ENCODE results near the gene DZIP1L. TPM values are rescaled to one million over a fixed set of nuclear protein-coding genes. Genes with fewer than 3 reads are reported as not detected.

DZIP1L gene
- total RNA-seq, 1 donor from 2014 or later, result 26.6 TPM

- peak overlapping the region; percentile 12 for H3K27ac Mint-ChIP-seq (ENCODE audit: unreplicated experiment)
- H3K4me1 Mint-ChIP-seq, result peaks cover 8% of the 10 kb centered on the region
- no peaks in the 10 kb centered on the region for H3K9me3 Mint-ChIP-seq
- H3K27me3 Mint-ChIP-seq (ENCODE audit: low read depth), result no peaks in the 10 kb centered on the region
- peaks cover 22% of the 10 kb centered on the region for H3K36me3 Mint-ChIP-seq (ENCODE audit: low read depth)
- TF ChIP-seq CTCF (conservative IDR thresholded peaks at IDR 0.05), result no peak
- DNase-seq (ENCODE audit: low read depth, low spot score), result no peak
- H3K4me3 Mint-ChIP-seq, result no peak overlapping the region
These were observed 66.1 kb downstream of the DZIP1L start for GRCh38 chr3:138049157-138049919.

DNA sequence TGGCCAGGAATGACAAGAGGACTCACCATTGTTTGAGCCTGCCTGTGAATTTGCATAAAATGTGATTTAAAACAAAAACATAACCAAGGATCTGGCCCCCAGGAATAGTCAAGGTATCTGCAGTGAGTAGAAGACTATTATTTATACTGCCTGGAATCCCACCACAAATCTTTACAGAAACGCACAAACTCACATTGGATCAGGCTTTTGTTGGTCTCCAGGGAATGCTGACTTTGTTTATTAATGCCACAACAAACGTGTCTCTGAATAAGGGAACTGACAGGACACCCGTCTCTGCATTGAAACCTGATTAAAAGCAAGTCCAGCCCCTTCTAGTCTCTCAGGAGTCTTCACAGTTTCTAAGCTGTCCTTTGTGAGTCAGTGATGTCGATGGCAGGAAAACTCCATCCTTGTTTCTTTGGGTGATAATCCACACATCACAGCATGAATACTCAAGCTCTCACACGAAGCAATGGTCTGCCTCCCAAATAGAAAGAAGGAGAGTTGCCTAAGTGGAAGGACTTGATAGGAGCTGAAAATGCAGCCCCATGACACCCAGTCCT lies 67.7 kb downstream of the DZIP1L start:
- no peak overlapping the region for H3K27ac Mint-ChIP-seq (ENCODE audit: unreplicated experiment)

DNA sequence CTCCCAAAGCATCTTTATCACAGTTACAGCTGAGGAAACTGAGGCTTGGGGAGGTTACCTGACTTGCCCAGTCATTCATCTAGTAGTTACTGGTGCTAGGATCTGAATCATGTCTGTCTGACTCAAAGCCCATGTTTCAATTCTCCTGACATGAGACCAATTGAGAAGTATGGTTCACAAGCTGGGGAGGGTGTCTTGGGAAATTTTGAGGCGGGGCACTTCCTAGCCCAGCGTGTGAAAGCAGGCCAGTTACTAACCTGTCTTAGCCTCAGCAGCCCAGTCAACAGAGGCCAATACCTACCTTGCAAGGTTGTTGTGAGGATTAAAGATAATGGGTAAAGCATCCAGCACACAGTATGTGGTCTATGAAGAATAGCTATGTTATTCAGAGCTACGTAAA lies 68.5 kb downstream of the DZIP1L start:
- H3K27ac Mint-ChIP-seq (ENCODE audit: unreplicated experiment), result no peak overlapping the region
- peaks cover 8% of the 10 kb centered on the region for H3K4me1 Mint-ChIP-seq
- no peaks in the 10 kb centered on the region for H3K9me3 Mint-ChIP-seq
- peaks cover 22% of the 10 kb centered on the region for H3K36me3 Mint-ChIP-seq (ENCODE audit: low read depth)
- H3K4me3 Mint-ChIP-seq, result no peak overlapping the region
- DNase-seq (ENCODE audit: low read depth, low spot score), result no peak
- no peak for TF ChIP-seq CTCF (conservative IDR thresholded peaks at IDR 0.05)
- no peaks in the 10 kb centered on the region for H3K27me3 Mint-ChIP-seq (ENCODE audit: low read depth)

More for the DNA sequence above, 67.7 kb downstream of the DZIP1L start:
- no peaks in the 10 kb centered on the region for H3K27me3 Mint-ChIP-seq (ENCODE audit: low read depth)
- no peak for DNase-seq (ENCODE audit: low read depth, low spot score)
- H3K36me3 Mint-ChIP-seq (ENCODE audit: low read depth), result peaks cover 22% of the 10 kb centered on the region
- no peaks in the 10 kb centered on the region for H3K9me3 Mint-ChIP-seq
- peaks cover 8% of the 10 kb centered on the region for H3K4me1 Mint-ChIP-seq
- TF ChIP-seq CTCF (conservative IDR thresholded peaks at IDR 0.05), result no peak
- H3K4me3 Mint-ChIP-seq, result no peak overlapping the region

DNA sequence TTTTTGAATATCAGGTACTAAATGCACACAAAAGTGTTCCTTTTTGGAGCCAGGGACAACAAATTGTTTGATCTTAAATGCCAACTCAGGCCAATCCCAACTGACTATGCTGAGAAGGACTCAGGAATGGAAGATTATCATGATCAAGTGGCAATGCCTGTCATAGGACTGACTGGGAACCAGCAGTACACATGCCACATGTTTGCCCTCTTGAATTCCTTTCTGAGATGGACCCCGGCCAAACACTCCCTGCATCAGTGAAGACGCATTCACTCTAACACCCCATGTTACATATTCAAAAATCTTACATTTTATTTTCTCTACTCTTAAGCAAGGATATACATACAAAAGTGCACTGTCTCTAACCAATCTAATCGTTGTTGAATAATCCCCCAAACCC lies 69.3 kb downstream of the DZIP1L start:
- Mint-ChIP-seq H3K27me3 (ENCODE audit: low read depth) (no peaks in the 10 kb centered on the region), H3K4me1 (peaks cover 8% of the 10 kb centered on the region), H3K9me3 (peaks cover under 1% of the 10 kb centered on the region), H3K4me3 (no peak overlapping the region), H3K27ac (ENCODE audit: unreplicated experiment) (no peak overlapping the region), H3K36me3 (ENCODE audit: low read depth) (peaks cover 22% of the 10 kb centered on the region)
- no peak for DNase-seq (ENCODE audit: low read depth, low spot score)
- no peak for TF ChIP-seq CTCF (conservative IDR thresholded peaks at IDR 0.05)

DNA sequence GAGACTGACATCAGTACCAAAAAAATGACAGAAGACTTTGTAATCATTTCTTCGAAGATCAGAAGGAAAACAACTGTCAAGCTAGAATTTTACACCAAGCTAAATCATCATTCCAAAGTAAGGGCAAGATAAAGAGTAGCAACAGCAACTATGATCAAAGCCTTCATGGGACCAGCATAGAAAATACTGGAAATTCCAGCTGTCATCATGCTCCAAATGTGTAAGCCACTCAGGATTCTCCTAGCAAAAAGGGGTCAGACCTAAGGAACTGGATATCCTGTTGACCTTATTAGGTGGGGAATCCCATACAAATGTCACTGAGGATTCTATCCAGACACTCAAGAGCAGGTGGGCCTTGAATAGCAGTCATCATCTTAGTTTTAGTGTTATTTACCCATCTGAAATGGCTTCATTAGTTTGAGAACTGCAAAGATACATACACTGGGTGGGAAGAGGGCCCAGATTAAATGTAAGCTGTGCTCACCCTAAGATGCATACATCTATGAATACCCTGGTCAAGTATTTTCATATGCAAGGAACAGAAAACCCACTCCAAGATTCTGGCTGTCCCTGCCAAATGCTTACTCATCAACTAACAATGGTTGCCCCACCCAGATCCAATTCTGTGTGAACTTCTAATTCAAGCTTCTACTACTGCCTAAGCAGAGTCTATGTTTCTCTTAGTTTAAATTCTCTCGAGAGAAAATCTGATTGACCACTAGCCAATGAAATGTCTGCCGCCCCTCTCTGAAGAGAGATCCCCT lies 72.0 kb downstream of the DZIP1L start:
- Mint-ChIP-seq H3K9me3 (peaks cover 3% of the 10 kb centered on the region), H3K36me3 (ENCODE audit: low read depth) (peaks cover 17% of the 10 kb centered on the region), H3K27me3 (ENCODE audit: low read depth) (no peaks in the 10 kb centered on the region), H3K4me1 (peaks cover 8% of the 10 kb centered on the region), H3K4me3 (no peak overlapping the region), H3K27ac (ENCODE audit: unreplicated experiment) (no peak overlapping the region)
- no peak for TF ChIP-seq CTCF (conservative IDR thresholded peaks at IDR 0.05)
- DNase-seq (ENCODE audit: low read depth, low spot score), result no peak

Data from neural crest cell (in vitro differentiated cells).